Superior temporal gyrus (tissue), 1 donor: ENCODE results near the gene LRRIQ3.
"Not testable (repeated sequence)": the region's sequence is repeated elsewhere in the genome, so short reads cannot be mapped to it uniquely, and the experiment has no call there.

ENCODE experiments used
- DNase-seq: peaks from one replicate; pipeline ENCODE4 v3.0.0-alpha.2; 2016; ENCODE audit errors: extremely low spot score

Gene LRRIQ3

GRCh38 chr1:74197657-74198552 lies at the start of gene LRRIQ3, which contains the start of gene FPGT:
LRRIQ3 (minus strand) TSS chr1:74198176; CDS start chr1:74183684, 14,492 bp downstream.
FPGT (plus strand) TSS chr1:74198242; CDS start chr1:74198279, 37 bp downstream.
- peak; percentile 95 for DNase-seq

GRCh38 chr1:74246315-74246714 lies 48.3 kb upstream of the LRRIQ3 start:
- DNase-seq, result no peak

- no peak for DNase-seq
Measured at GRCh38 chr1:74245168-74245772, 47.3 kb upstream of the LRRIQ3 start.

GRCh38 chr1:74237787-74238186 lies 39.8 kb upstream of the LRRIQ3 start:
- DNase-seq, result no peak

GRCh38 chr1:74237035-74237434 lies 39.1 kb upstream of the LRRIQ3 start:
- DNase-seq, result no peak

GRCh38 chr1:74236440-74236839 lies 38.5 kb upstream of the LRRIQ3 start:
- no peak for DNase-seq

- no peak for DNase-seq
Measured at GRCh38 chr1:74235153-74235552, 37.2 kb upstream of the LRRIQ3 start, which contains the start of gene TNNI3K. TNNI3K (plus strand) TSS chr1:74235387; CDS start chr1:74235452, 65 bp downstream.

GRCh38 chr1:74223453-74223852 lies 25.5 kb upstream of the LRRIQ3 start:
- DNase-seq, result no peak

- DNase-seq, result no peak
Measured at GRCh38 chr1:74222701-74223100, 24.7 kb upstream of the LRRIQ3 start.

GRCh38 chr1:74215229-74215628 lies 17.3 kb upstream of the LRRIQ3 start:
- no peak for DNase-seq

GRCh38 chr1:74205266-74205665 lies 7.3 kb upstream of the LRRIQ3 start:
- peak; percentile 23 for DNase-seq

- DNase-seq, result peak; percentile 39
Measured at GRCh38 chr1:74199504-74199903, 1.5 kb upstream of the LRRIQ3 start.

- DNase-seq, result peak; percentile 26
Measured at GRCh38 chr1:74197255-74197654, 721 bp downstream of the LRRIQ3 start.

- DNase-seq, result no peak
Measured at GRCh38 chr1:74195339-74195738, 2.6 kb downstream of the LRRIQ3 start.

GRCh38 chr1:74193908-74194307 lies 4.1 kb downstream of the LRRIQ3 start:
- no peak for DNase-seq

- DNase-seq, result no peak
Measured at GRCh38 chr1:74180490-74180889, 17.5 kb downstream of the LRRIQ3 start.

GRCh38 chr1:74174423-74174822 lies 23.6 kb downstream of the LRRIQ3 start:
- not testable (repeated sequence) for DNase-seq

- no peak for DNase-seq
Measured at GRCh38 chr1:74162333-74162732, 35.6 kb downstream of the LRRIQ3 start.

GRCh38 chr1:74161497-74161896 lies 36.5 kb downstream of the LRRIQ3 start:
- DNase-seq, result no peak

- DNase-seq, result no peak
Measured at GRCh38 chr1:74160046-74160445, 37.9 kb downstream of the LRRIQ3 start.

GRCh38 chr1:74145086-74145485 lies 52.9 kb downstream of the LRRIQ3 start:
- no peak for DNase-seq

- DNase-seq, result not testable (repeated sequence)
Measured at GRCh38 chr1:74117370-74117769, 80.6 kb downstream of the LRRIQ3 start.

GRCh38 chr1:74113333-74113732 lies 84.6 kb downstream of the LRRIQ3 start:
- no peak for DNase-seq
